Fibroblast of upper back skin (primary cell): ENCODE results near the gene CNGA4.
"Not testable (repeated sequence)": the region's sequence is repeated elsewhere in the genome, so short reads cannot be mapped to it uniquely, and the experiment has no call there.

ENCODE experiments used
- DNase-seq: peaks from one replicate; pipeline ENCODE4 v3.0.0-alpha.2; 2013

Gene CNGA4

GRCh38 chr11:6270584-6271246, 31.8 kb downstream of the CNGA4 start:
- DNase-seq = no peak

GRCh38 chr11:6271598-6271997, 32.7 kb downstream of the CNGA4 start:
- no peak for DNase-seq

GRCh38 chr11:6273188-6273587, 34.3 kb downstream of the CNGA4 start:
- DNase-seq = no peak

- not testable (repeated sequence) for DNase-seq
These were observed 41.9 kb downstream of the CNGA4 start for GRCh38 chr11:6280809-6281208.

DNA sequence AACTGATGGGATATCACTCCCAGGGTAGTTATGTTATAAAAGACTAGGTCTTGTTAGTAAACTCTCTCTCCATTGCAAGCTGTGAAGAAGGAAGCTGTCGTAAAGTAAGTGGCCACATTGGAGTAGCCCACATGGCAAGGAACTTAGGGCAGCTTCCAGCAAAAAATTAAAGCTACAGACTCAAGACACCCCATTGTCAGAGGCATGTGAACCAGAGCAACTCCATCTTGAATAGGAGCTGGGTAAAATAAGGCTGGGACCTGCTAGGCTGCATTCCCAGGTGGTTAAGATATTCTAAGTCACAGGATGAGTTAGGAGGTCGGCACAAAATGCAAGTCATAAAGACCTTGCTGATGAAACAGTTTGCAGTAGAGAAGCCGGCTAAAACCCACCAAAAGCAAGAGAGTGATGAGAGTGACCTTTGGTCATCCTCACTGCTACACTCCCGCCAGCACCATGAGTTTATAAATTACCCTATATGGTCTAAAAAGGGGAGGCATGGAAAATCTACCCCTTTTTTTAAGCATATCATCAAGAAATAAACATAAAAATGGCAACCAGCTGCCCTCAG, 44.6 kb downstream of the CNGA4 start:
- no peak for DNase-seq

DNA sequence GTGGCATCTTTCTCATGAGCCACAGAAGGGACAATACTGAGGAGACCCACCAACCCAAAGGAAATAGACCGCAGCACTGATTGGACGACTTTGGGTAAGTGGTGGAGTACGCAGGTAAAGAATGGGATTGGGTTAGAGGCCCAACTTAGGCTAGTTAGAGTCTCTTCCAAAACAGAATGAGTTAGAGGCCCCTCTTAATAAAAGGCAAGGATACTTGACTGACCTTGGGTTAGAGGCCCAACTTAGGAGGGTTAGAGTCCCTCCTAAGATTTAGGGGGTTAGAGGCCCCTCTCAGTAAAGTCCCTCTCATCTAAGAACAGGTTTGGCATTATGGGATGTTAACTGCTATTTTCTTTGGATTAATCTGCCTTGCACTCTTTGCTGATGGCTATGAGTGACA, 45.4 kb downstream of the CNGA4 start:
- no peak for DNase-seq

DNA sequence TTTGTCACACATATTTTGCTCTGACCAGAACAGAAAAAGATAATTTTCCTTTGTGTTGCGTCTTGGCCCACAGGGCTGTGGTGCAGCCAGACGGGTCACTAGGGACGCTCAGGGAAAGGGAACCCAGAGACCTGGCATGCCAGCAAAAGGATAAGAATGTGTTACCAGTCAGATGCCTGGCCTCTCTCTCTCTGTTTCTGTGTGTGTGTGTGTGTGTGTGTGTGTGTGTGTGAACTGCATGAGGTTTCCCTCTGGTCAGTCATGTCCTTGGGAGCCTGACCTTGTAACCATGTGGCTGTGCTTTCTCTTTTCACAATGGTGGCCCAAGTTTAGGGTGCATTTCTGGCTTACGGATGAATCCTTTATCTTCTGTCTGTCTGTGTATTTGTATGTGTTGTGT, 46.1 kb downstream of the CNGA4 start:
- no peak for DNase-seq
